ENCODE measurements around the gene TRMO. TPM values are rescaled to one million over a fixed set of nuclear protein-coding genes. Genes with fewer than 3 reads are reported as not detected.
"Not testable (repeated sequence)": the region's sequence is repeated elsewhere in the genome, so short reads cannot be mapped to it uniquely, and the experiment has no call there.

Gene TRMO
- total and polyA plus RNA-seq, 2 of the 8 experiments (the other 6 are each of a cell fraction or from before 2014, with no cell fraction given) = 4.6 to 5.6 TPM

DNA sequence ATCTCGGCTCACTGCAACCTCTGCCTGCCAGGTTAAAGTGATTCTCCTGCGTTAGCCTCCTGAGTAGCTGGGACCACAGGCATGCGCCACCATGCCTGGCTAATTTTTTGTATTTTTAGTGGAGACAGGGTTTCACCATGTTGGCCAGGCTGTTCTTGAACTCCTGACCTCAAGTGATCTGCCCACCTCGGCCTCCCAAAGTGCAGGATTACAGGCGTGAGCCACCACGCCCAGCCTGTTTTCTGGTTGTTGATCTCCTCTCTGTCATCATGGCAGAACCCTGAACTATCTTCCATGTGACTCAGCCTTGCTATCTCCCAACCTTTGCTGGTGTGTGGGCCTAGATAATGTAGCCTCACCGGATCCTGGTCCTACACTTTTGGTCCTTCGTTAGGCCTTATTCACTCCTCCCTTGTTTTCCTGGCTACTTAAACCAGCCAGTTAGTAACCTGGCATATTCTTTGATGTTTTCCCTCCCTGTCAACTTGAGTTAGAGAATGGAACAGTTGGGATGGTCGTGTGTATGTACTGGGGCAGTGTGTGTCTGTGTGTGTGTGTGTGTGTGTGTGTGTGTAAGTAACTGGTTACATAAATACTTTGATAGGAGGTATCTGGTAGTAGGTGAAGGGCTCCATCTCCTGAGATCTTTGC is 38.5 kb upstream of the TRMO start:
- H4K5ac ChIP-seq (ENCODE audit: insufficient read length, low read depth, low read length); H3K14ac ChIP-seq (ENCODE audit: insufficient read length); H4K20me1 ChIP-seq (replicated peaks in 1 of 2; ENCODE audit: control insufficient read depth in 1 of 2, insufficient read depth in 2 of 2, low read length in 2 of 2); H3K23me2 ChIP-seq (ENCODE audit: low read depth, low read length); H2BK5ac ChIP-seq (ENCODE audit: low read depth, low read length); H3K9me3 ChIP-seq (ENCODE audit: insufficient read depth in 2 of 2, low read depth in 1 of 2, low read length in 1 of 2); H3K27ac ChIP-seq (ENCODE audit: low read depth, low read length); H4K8ac ChIP-seq (ENCODE audit: extremely low read depth, insufficient read depth, low read length); H3K56ac ChIP-seq (replicated peaks; ENCODE audit: insufficient read length, low read depth, low read length); H2AK5ac ChIP-seq (ENCODE audit: low read depth, low read length); H3K4me1 ChIP-seq (replicated peaks in 1 of 4; ENCODE audit: control insufficient read depth in 3 of 4, insufficient read depth in 4 of 4, low read length in 3 of 4); H3K9ac ChIP-seq (replicated peaks in 1 of 4; ENCODE audit: extremely low read depth in 1 of 4, low read depth in 3 of 4, low read length in 3 of 4); H3K23ac ChIP-seq (ENCODE audit: insufficient read length); H3K79me2 ChIP-seq (ENCODE audit: control insufficient read depth in 1 of 2, insufficient read depth in 2 of 2, low read length in 2 of 2); H3K18ac ChIP-seq (ENCODE audit: extremely low read depth, low read length); H3K36me3 ChIP-seq (ENCODE audit: control insufficient read depth in 2 of 4, insufficient read depth in 4 of 4, low read length in 3 of 4); H2BK120ac ChIP-seq (replicated peaks; ENCODE audit: low read depth, low read length); H2BK12ac ChIP-seq (ENCODE audit: low read depth, low read length); H3K4me2 ChIP-seq (ENCODE audit: insufficient read depth in 1 of 2, low read depth in 2 of 2, low read length in 2 of 2); H3K4ac ChIP-seq (replicated peaks; ENCODE audit: insufficient read length, low read depth, low read length); FAIRE-seq; H3K27me3 ChIP-seq (replicated peaks in 1 of 4; ENCODE audit: control insufficient read depth in 3 of 4, extremely low read depth in 1 of 4, insufficient read depth in 3 of 4, low read length in 3 of 4); DNase-seq (ENCODE audit: low read depth in 1 of 2, low spot score in 2 of 2); POLR2A ChIA-PET (ENCODE audit: partially characterized antibody); H4K91ac ChIP-seq (replicated peaks; ENCODE audit: insufficient read length, low read length); H3K79me1 ChIP-seq (ENCODE audit: low read depth, low read length); H2AFZ ChIP-seq (ENCODE audit: low read length); H2BK15ac ChIP-seq (ENCODE audit: low read length); H3K4me3 ChIP-seq (ENCODE audit: extremely low read depth in 1 of 4, insufficient read depth in 2 of 4, low read depth in 3 of 4, low read length in 4 of 4); H2BK20ac ChIP-seq (ENCODE audit: low read length): not testable (repeated sequence)
- WGBS, 2 experiments (ENCODE audit: extremely low coverage in 1 of 2, insufficient coverage in 1 of 2, insufficient read length in 1 of 2, insufficient replicate concordance in 2 of 2, low coverage in 1 of 2, low lambda C conversion rate in 2 of 2, missing lambda C conversion rate in 1 of 2) = 87% methylated on average over 9 of the region's 9 CpGs; no CpG with 5 or more reads in 1 of the 2 experiments
- CTCF ChIA-PET (ENCODE audit: partially characterized antibody) = interaction anchor here (1.1 to 1.5 kb wide), 2 partner anchors 10 to 37 kb away, joined by 3 to 9 read pairs; no protein-coding TSS in a partner anchor

Measured in H1 (cell line).